CD4-positive, alpha-beta T cell treated with Interleukin-17A for 1 hour (primary cell): ENCODE data around the gene CRACR2A.

Experiments
- DNase-seq: peaks from one replicate; pipeline ENCODE4 v3.0.0-alpha.2; 2020

CRACR2A gene

DNA sequence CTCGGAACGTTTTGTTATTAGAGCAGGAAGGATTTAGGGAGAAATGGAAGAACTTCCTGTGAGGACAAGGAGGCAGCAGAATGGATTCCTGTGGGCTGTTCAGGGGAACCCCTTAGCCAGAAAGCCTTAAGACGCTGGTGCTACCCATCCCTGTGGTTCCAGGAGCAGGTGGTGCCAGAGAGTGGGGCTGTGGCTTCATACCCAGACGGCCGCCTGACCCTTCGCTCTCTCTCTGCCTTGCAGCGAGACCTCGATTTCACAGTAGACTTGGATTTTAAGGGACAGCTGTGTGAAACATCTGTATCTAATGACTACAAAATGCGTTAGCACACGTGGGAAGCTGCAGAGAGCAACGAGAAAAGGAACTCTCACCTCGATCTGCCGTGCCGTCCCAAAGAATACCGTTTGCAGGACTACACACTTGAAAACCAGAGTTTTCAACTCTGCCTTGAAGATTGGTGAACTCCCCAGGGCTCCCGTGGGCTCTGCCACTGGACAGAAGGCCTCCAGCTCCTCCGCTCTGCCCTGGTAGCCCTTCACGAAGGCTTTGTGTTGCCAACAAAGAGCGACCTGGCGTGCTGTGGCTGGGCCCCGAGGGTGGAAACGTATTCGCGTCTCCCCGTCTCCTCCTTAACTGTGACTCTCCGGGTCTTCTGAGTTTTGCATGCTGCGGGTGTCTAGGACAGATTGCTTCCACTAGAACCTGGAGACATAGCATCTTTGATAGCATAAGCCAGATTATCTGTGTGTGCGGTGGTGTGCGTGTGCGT is 159.9 kb downstream of the CRACR2A start:
- no peak for DNase-seq

DNA sequence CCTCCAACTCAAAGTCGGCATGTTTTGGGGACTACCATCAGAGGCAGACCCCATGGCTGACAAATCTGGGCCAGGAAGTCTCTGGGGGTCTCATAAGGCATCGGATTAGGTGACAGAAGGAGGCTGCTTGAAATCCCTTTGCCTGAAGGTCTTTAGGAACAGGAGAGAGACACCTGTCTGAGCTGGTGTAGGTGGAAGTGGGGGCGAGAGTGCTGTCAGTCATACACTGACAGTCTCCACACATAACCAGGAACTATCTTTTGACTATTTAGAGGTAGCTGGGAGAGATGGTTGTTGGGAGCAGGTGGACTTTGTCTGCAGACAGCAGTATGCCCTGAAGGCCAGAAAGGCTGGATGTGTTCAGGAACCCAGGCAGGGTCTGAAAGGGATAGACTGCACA is 163.2 kb downstream of the CRACR2A start:
- no peak for DNase-seq

- no peak for DNase-seq
Measured at GRCh38 chr12:3587402-3588013, 165.4 kb downstream of the CRACR2A start.

DNA sequence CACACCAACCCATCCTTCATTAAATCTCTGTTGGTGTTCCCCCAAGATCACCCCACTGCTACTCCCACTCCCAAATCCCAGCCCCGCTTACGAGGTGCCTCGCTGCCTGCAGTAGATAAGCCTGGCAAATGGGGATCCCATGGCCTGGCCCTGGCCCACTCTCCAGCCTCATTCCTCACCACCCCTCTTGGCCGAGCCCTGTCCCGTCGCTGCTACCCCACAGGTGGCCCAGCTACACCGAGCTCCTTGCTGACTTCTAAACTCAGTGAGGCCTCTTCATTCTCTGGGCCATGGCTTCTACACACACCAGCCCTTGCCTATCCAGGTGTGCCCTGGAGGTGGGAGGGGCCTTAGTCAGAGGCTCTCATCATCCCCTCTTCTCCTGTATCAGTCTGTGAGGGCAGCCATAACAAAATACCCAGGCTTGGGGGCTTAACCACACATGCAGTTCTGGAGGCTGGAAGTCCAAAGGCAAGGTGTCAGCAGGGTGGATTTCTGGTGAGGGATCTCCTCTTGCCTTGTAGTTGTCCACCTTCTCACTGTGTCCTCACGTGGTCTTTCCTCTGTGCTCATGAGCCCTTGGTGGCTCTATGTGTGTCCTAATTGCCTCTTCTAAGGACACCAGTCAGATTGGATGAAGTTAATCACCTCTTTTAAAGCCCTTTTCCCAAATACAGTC is 169.1 kb downstream of the CRACR2A start:
- DNase-seq = no peak

- DNase-seq = no peak
Measured at GRCh38 chr12:3580094-3580749, 172.7 kb downstream of the CRACR2A start.

GRCh38 chr12:3579446-3580093 is 173.3 kb downstream of the CRACR2A start:
- no peak for DNase-seq

DNA sequence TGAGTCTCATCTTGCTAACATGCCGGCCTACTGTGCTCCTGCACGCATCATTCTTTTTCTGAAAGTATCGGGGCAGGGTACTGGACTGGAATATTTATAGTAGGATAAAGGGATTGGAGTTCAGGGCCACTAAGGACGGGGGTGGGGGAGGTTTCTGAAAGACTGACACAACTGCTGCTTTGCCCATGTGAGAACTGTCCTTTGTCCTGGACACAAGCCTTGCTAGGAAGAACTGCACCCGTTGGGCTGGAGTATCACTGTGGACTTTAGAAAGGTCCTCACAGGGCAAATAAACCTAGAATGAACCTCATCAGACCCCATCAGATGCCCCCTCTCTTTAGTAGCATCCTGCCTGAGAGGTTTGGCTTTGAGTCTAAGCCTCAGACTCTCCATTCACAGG is 174.4 kb downstream of the CRACR2A start:
- DNase-seq = no peak

DNA sequence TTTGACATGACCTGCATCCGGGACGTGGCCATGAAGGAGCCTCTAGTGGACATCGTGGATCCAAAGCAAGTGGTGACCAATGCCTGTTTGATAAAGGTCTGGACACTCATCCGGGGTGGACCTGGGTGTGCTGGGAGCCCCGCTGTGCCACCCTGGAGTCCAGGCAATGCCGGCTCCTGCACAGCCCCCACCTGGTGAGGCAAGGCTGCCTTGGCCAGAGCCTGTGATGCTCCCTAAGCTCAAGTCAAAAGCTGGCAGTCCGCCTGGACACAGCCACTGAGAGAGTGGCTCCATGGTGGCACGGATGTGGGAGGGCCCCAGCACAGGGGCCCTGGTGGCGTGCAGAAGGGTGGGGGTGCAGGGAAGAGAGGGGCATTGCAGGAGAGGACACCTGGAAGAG is 176.0 kb downstream of the CRACR2A start:
- no peak for DNase-seq

GRCh38 chr12:3574986-3575385 is 177.9 kb downstream of the CRACR2A start:
- no peak for DNase-seq

DNA sequence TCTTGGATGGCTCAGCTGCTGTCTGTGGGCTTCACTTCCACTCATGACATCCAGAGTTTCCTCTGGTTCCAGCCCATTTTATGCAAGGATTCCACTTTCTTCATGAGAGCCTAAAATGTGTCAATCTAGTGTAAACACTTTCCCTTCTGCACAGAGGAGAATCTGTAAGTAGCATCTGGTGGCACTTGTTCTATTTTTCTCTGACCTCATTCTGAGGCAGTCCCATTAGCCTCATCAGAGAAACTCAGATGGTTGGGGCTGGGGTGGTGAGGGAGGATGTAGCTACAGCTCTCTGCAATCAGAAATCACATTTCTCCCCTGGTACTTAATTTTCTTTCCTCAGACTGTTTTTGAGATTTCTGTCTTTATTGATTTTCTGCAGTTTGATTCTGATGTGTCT is 180.3 kb downstream of the CRACR2A start:
- DNase-seq = no peak

DNA sequence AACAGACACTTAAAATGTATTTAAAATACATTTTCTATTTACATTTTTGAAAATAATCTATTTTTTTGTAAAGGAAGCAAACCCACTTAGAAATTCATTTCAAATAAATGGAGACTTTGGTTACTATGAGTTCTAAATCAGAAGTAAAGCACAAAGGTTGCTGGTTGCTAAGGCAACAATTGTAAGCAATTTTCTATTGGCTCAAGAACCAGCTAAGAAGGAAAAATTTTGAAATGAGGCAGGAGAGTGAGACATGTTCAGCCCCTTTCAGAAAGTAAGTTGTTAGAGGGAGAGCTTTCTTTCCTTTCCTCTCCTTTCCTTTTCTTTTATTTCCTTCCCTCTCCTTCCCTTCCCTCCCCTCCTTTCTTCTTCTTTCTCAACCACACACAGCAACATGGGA is 181.2 kb downstream of the CRACR2A start:
- DNase-seq = no peak

DNA sequence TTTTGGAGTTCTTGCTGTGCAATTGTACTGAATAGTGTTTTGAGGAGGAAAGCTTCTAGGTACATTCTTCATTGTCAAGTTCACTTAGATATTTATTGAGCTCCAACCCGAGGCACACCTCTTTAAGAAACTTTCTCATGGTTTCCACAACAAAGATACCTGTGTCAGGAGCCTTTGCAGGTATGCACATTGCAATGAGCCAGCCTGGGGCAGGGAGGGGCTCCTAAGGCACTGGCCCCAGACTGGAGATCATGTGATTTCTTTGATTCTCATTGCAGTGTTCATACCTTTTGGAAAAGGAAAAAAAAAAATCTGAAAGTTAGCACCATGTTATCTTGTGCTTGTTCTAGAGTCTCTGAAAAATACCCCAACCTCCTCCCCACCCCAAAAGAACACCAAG is 181.6 kb downstream of the CRACR2A start:
- DNase-seq = no peak

DNA sequence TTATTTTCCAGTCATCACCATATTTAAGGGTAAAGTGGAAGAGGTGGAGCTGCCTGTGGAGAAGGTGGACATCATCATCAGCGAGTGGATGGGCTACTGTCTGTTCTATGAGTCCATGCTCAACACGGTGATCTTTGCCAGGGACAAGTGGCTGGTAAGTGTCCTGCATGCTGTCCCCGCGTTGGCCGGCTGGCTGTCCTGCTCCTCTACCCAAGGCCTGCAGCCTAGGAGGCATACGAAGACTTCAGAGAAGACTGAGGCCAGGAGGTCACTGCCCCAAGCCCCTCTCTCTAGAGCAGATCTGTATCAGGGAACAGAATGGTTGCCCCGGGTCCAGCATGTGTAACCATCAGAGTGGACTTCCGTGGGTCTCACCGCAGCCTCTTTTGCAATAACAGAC is 184.2 kb downstream of the CRACR2A start:
- DNase-seq = no peak

DNA sequence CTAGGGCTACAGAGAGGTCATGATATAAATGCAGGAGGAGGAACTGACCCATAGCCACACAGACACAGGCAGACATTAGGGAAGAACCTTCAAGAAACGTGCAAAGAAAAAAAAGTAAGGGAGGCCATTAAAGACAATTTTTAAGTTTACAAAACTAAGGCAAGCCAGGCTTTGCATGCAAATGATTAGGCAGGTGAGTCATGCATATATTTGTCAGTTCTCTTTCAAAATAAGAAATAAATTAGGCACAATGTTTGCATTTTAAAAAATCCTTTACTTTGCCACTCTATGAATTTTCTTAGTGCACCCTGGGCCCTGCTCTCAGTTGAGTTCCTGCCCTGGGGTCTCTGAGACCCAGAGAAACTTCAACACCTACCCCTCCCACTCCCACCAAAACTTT is 186.9 kb downstream of the CRACR2A start:
- DNase-seq = no peak
